ENCODE measurements around the gene ZNF80.

DNA sequence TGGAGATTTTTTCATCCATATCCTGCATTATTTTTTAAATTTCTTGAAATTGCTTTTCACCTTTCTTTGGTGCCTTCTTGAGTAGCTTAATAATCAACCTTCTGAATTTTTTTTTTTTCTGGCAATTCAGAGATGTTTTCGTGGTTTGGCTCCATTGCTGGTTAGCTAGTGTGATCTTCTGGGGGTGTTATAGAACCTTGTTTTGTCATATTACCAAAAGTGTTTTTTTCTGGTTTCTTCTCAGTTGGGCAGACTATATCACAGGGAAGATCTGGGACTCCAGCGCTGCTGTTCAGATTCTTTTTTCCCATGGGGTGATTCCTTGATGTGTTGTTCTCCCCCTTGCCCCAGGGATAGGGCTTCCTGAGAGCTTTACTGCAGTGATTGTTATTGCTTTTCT, 32.6 kb upstream of the ZNF80 start:
- TF ChIP-seq, protein P1, sequence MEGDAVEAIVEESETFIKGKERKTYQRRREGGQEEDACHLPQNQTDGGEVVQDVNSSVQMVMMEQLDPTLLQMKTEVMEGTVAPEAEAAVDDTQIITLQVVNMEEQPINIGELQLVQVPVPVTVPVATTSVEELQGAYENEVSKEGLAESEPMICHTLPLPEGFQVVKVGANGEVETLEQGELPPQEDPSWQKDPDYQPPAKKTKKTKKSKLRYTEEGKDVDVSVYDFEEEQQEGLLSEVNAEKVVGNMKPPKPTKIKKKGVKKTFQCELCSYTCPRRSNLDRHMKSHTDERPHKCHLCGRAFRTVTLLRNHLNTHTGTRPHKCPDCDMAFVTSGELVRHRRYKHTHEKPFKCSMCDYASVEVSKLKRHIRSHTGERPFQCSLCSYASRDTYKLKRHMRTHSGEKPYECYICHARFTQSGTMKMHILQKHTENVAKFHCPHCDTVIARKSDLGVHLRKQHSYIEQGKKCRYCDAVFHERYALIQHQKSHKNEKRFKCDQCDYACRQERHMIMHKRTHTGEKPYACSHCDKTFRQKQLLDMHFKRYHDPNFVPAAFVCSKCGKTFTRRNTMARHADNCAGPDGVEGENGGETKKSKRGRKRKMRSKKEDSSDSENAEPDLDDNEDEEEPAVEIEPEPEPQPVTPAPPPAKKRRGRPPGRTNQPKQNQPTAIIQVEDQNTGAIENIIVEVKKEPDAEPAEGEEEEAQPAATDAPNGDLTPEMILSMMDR (IDR thresholded peaks at IDR 0.05) = no peak
- TF ChIP-seq POLR2A (IDR thresholded peaks at IDR 0.05) (no peak), POLR2AphosphoS5 (IDR thresholded peaks at IDR 0.05) (no peak), EP300 (IDR thresholded peaks at IDR 0.05) (no peak)

All from upper lobe of left lung (tissue), 4 donors.